Lower lobe of right lung (tissue), 2 donors: Measurements from ENCODE around the gene DPF3. TPM values are rescaled to one million over a fixed set of nuclear protein-coding genes. Genes with fewer than 3 reads are reported as not detected.

Source experiments
- ATAC-seq, 2 donors: fragments of 200-7000 bp; cut with Tn5 transposase; one replicate each; pipeline ENCODE4 v1.9.1; 2020 to 2022; ENCODE audit warnings: mild to moderate bottlenecking in 2 of 2, moderate library complexity in 2 of 2
- DNase-seq: peaks from one replicate; pipeline ENCODE4 v3.0.0-alpha.2; 2020
- H3K27ac ChIP-seq: fragments of 200-600 bp; one replicate; pipeline ENCODE4 v1.8.0; 2022
- H3K27me3 ChIP-seq: fragments of 200-600 bp; one replicate; pipeline ENCODE4 v1.8.0; 2022; ENCODE audit warnings: low read depth
- H3K36me3 ChIP-seq: fragments of 200-600 bp; one replicate; pipeline ENCODE4 v1.8.0; 2022; ENCODE audit warnings: mild to moderate bottlenecking
- H3K4me1 ChIP-seq: fragments of 200-600 bp; one replicate; pipeline ENCODE4 v1.8.0; 2022
- H3K4me3 ChIP-seq: fragments of 200-600 bp; one replicate; pipeline ENCODE4 v1.8.0; 2022; ENCODE audit warnings: mild to moderate bottlenecking
- H3K9me3 ChIP-seq: fragments of 200-600 bp; one replicate; pipeline ENCODE4 v1.8.0; 2022
- intact Hi-C: fragments of 100-400 bp; cut with DNase I; formaldehyde crosslinking; loops from one replicate; pipeline ENCODE4 v1.11.0; 2022
- total RNA-seq: library from RNA; stranded (reverse); fragmentation: NEBNext Ultra II Directional; extraction: Animal tissue kit (Norgen Biotek cat#: 25700); gene quantifications from one replicate; pipeline ENCODE4 v1.2.1, GENCODE V29; 2021
- TF ChIP-seq, protein P1 (sequence below): fragments of 200-600 bp; IDR thresholded peaks from one replicate; pipeline ENCODE4 v1.8.0; 2022; ENCODE audit warnings: antibody characterized with exemption, mild to moderate bottlenecking
- donor health status: DM: no; HTN: yes; CAD: no; lungs with severe emphysema.

The DPF3 gene
- total RNA-seq, 1 donor from 2014 or later: 0.59 TPM

DNA sequence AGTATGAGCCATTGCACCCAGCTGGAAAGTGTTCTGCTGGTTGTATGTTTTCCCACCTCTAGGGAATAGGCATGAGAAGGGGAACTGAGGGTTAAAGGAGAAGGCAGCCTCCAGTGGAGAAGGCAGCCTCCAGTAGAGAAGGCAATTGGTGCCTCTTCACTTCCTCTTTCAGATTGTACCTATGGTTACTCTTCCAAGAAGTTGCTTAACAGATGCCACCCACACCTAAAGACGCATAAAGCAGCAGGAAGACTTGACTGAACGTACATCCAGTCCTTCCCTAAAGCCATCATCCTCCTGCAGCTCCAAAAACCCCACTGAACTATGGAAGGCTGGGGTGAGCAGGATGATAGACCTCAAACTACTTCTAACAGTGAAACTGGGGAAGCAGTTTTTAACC is 13.1 kb downstream of the DPF3 start:
- TF ChIP-seq, protein P1, sequence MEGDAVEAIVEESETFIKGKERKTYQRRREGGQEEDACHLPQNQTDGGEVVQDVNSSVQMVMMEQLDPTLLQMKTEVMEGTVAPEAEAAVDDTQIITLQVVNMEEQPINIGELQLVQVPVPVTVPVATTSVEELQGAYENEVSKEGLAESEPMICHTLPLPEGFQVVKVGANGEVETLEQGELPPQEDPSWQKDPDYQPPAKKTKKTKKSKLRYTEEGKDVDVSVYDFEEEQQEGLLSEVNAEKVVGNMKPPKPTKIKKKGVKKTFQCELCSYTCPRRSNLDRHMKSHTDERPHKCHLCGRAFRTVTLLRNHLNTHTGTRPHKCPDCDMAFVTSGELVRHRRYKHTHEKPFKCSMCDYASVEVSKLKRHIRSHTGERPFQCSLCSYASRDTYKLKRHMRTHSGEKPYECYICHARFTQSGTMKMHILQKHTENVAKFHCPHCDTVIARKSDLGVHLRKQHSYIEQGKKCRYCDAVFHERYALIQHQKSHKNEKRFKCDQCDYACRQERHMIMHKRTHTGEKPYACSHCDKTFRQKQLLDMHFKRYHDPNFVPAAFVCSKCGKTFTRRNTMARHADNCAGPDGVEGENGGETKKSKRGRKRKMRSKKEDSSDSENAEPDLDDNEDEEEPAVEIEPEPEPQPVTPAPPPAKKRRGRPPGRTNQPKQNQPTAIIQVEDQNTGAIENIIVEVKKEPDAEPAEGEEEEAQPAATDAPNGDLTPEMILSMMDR: no peak
- DNase-seq (no peak), ATAC-seq (no peak)
- Histone ChIP-seq H3K36me3 (no peaks in the 10 kb centered on the region), H3K27ac (no peak overlapping the region), H3K27me3 (no peaks in the 10 kb centered on the region), H3K4me1 (no peaks in the 10 kb centered on the region), H3K4me3 (no peak overlapping the region), H3K9me3 (no peaks in the 10 kb centered on the region)
- intact Hi-C loops: no loop called here

DNA sequence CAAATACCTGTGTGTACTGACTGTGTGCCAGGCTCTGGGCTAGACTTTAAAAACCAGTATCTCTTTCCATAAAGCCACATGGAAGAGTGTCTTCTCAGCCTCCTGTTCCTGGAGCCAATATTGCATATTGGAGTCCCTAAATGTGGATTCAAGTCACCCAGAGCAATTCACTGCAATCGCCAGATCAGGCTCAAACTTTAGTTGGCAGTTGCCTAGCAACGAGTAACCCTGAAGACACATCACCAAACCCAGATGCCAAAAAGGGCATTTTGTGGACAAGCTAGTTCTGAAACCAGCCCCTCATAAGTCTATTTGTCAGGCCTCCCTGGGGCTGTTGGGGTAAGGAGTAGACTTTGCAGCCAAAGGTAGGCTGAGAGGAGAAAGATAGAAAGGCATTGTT is 13.7 kb downstream of the DPF3 start:
- H3K4me3 ChIP-seq: no peak overlapping the region
- TF ChIP-seq, protein P1: no peak
- DNase-seq (no peak), ATAC-seq (no peak)
- intact Hi-C loops: no loop called here
- no peaks in the 10 kb centered on the region for H3K9me3 ChIP-seq
- H3K36me3 ChIP-seq: no peaks in the 10 kb centered on the region
- H3K4me1 ChIP-seq: no peaks in the 10 kb centered on the region
- no peak overlapping the region for H3K27ac ChIP-seq
- no peaks in the 10 kb centered on the region for H3K27me3 ChIP-seq

DNA sequence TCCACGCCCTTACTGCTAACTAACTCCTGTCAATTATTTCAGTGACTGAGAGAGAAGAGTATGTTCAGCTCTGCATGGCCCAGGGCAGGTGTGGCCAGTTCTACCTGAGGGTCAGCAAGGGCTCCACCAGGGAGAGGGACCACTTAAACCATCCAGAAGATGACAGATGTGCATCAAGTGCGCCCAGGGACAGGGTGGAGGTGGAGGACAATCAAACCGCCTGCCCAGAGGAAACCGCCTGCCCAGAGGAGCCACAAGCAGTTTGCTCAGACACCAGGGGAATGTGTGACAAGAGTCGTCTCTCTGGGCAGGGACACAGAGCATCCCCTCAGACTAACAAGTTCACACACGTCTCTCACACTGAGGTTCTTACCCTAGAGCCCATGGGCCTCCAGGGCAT is 14.5 kb downstream of the DPF3 start:
- intact Hi-C loops: no loop called here
- Histone ChIP-seq H3K4me1 (no peaks in the 10 kb centered on the region), H3K4me3 (no peak overlapping the region), H3K27ac (no peak overlapping the region), H3K36me3 (no peaks in the 10 kb centered on the region), H3K27me3 (no peaks in the 10 kb centered on the region), H3K9me3 (no peaks in the 10 kb centered on the region)
- no peak for ATAC-seq
- TF ChIP-seq, protein P1: no peak
- DNase-seq: no peak

DNA sequence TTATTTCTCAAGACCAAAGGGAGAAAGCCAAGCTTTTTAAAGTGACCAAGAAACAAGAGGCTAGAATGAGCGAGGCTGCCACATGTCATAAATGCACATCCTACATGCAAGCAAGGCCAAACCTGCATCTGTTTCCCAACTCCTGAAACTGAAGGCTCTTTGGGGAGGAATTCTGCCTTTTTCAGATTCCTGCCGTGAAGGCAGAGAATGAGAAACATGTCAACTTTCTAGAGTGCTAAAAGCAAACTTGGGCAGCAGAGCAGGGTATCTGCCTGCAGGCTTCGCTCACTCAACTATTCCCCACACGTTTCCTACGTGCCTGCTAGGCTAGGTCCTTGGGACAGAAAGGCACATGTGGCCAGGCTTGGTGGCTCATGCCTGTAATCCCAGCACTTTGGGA is 15.2 kb downstream of the DPF3 start:
- DNase-seq: no peak
- TF ChIP-seq, protein P1: no peak
- intact Hi-C loops: no loop called here
- Histone ChIP-seq H3K27me3 (no peaks in the 10 kb centered on the region), H3K36me3 (no peaks in the 10 kb centered on the region), H3K27ac (no peak overlapping the region), H3K4me1 (no peaks in the 10 kb centered on the region), H3K9me3 (no peaks in the 10 kb centered on the region), H3K4me3 (no peak overlapping the region)
- ATAC-seq: no peak

DNA sequence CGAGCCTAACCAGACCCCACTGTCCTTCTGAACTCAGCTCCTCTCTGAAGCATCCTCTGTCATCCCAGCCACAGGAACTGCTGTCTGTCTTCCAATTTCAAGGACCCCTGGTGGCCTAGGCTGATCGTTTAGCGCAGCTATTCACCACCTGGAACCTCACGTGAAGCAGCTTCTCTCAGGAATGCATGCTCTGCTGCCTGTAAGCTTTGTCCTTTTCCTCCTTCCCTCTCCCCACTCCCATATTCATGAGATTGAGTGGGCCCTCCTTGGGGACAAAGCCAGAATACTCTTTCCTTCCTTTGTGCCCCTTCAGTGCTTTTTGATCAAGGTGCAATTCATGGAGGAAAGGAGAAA is 17.2 kb downstream of the DPF3 start:
- DNase-seq (no peak), ATAC-seq (no peak)
- intact Hi-C loops: no loop called here
- TF ChIP-seq, protein P1: no peak
- H3K27ac ChIP-seq: no peak overlapping the region
- no peaks in the 10 kb centered on the region for H3K4me1 ChIP-seq
- H3K27me3 ChIP-seq: no peaks in the 10 kb centered on the region
- H3K4me3 ChIP-seq: no peak overlapping the region
- H3K9me3 ChIP-seq: no peaks in the 10 kb centered on the region
- H3K36me3 ChIP-seq: no peaks in the 10 kb centered on the region
